HEK293 (cell line): Measurements from ENCODE around the gene HFM1.
A peak's percentile ranks its signal among the peaks of the same experiment; 100 is the strongest.

ENCODE experiments used
- CTCF ChIA-PET: fragments of 350-600 bp; formaldehyde crosslinking; extraction: SDS; loops from one replicate; lab custom pipeline; 2021; ENCODE audit warnings: antibody characterized with exemption; lab: Yijun Ruan, JAX
- POLR2A ChIA-PET: fragments of 300-600 bp; formaldehyde crosslinking; extraction: SDS; loops from one replicate; lab custom pipeline; 2020; ENCODE audit warnings: antibody characterized with exemption, inconsistent platforms; lab: Yijun Ruan, JAX
- H3K27ac ChIP-seq: fragments of 200-500 bp; sonication (Bioruptor generic); 2 replicates; pipeline ENCODE4 v1.5.1; 2014; ENCODE audit warnings: low read depth, low read length, control low read depth, inconsistent platforms; ENCODE audit errors: extremely low read depth
- H3K36me3 ChIP-seq, 2 experiments: fragments of 200-500 bp in 1 of 2; sonication (Bioruptor generic) in 1 of 2; 1 replicate in 1 of 2; 2 replicates in 1 of 2; pipeline ENCODE4 v1.5.1; 2014 to 2017; ENCODE audit warnings: inconsistent platforms in 2 of 2, low read length in 2 of 2; ENCODE audit not compliant: control insufficient read depth in 2 of 2, insufficient read depth in 1 of 2
- H3K4me1 ChIP-seq: fragments of 200-500 bp; sonication (Bioruptor generic); 2 replicates; pipeline ENCODE4 v1.5.1; 2014; ENCODE audit warnings: mild to moderate bottlenecking, low read length, inconsistent platforms; ENCODE audit not compliant: control insufficient read depth, insufficient read depth
- H3K4me3 ChIP-seq: 2 replicates; pipeline ENCODE4 v1.5.1; 2011; ENCODE audit warnings: low read depth, mild to moderate bottlenecking, control low read depth, low read length, moderate library complexity
- H3K9me3 ChIP-seq: fragments of 200-500 bp; sonication (Bioruptor generic); 2 replicates; pipeline ENCODE4 v1.5.1; 2014; ENCODE audit warnings: low read depth, low read length, inconsistent platforms; ENCODE audit not compliant: control insufficient read depth, insufficient read depth
- SETDB1 ChIP-seq: IDR thresholded peaks from one replicate; pipeline ENCODE4 v1.6.1; 2017; ENCODE audit warnings: mild to moderate bottlenecking, low read length, moderate library complexity, mixed read lengths; ENCODE audit not compliant: insufficient read length
- TRIM28 ChIP-seq: IDR thresholded peaks from 2 replicates; pipeline ENCODE4 v1.6.1; 2011; ENCODE audit warnings: low read length, control low read depth, borderline replicate concordance
- ZNF266 ChIP-seq: fragments of 450-650 bp; formaldehyde crosslinking; IDR thresholded peaks from 2 replicates; pipeline ENCODE4 v1.5.1; 2016; ENCODE audit warnings: missing biosample characterization, missing genetic modification characterization, low read depth
- ZNF366 ChIP-seq: fragments of 450-650 bp; formaldehyde crosslinking; conservative IDR thresholded peaks from 2 replicates; pipeline ENCODE4 v1.5.1; 2016; ENCODE audit warnings: missing biosample characterization, missing genetic modification characterization
- ZNF501 ChIP-seq: fragments of 450-650 bp; formaldehyde crosslinking; IDR thresholded peaks from 2 replicates; pipeline ENCODE4 v1.5.1; 2016; ENCODE audit warnings: missing biosample characterization, missing genetic modification characterization
- ZNF555 ChIP-seq: fragments of 450-650 bp; formaldehyde crosslinking; conservative IDR thresholded peaks from 2 replicates; pipeline ENCODE4 v1.5.1; 2017; ENCODE audit warnings: missing biosample characterization, mild to moderate bottlenecking, missing genetic modification characterization, inconsistent platforms

HFM1 gene

DNA sequence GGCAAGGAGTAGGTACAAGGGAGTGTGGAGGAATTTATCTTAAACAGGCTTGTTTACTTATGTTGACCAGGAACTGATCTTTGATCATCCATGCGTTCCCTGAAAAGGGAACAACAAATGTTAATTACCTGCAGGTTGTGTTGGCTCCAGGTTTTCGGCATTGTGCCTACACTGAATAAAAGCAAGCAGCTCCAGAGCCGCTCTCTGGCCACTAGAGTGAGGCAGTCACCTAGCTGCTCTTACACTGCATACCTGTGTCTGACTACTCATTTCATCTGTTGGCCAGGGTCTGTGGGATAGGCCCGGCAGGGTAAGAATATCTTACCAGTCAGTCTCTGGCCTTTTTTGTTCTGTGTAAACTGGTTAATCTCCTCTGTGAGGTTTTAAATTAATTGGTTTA lies 183.6 kb downstream of the HFM1 start:
- Histone ChIP-seq H3K36me3 (no peaks in the 10 kb centered on the region), H3K4me3 (no peak overlapping the region)
- CTCF ChIA-PET: interaction anchor here (0.5 to 1.2 kb wide), 2 partner anchors 55 to 604 kb away, joined by 3 read pairs; no protein-coding TSS in a partner anchor
- POLR2A ChIA-PET: no interaction called here
- peak; percentile 88 for TF ChIP-seq SETDB1
- no peak for TF ChIP-seq ZNF501 (tag by site-specific recombination)
- peak; percentile 93; the same call in 1 of the 2 replicates for TF ChIP-seq TRIM28
- TF ChIP-seq, all 188 proteins: peak for 2
- Histone ChIP-seq H3K4me1 (no peaks in the 10 kb centered on the region), H3K9me3 (no peaks in the 10 kb centered on the region), H3K27ac (no peak overlapping the region)

DNA sequence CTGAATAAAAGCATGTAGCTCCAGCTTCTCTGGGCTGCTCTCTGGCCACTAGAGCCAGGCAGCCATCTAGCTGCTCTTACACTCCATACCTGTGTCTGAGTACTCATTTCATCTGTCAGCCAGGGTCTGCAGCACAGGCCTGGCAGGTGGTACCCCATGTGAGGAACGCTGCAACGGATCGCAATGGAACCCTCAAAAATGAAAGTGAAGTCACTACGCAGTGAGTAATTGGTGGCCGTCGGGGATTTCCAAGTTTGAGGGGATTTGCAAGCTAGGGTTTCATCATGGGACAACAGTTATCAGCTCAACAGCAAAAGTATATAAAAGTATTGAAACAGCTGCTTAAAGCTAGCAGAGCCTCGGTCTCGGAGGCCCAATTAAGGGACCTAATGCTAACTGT lies 186.7 kb downstream of the HFM1 start:
- Histone ChIP-seq H3K9me3 (no peaks in the 10 kb centered on the region), H3K36me3 (no peaks in the 10 kb centered on the region), H3K4me1 (no peaks in the 10 kb centered on the region), H3K4me3 (no peak overlapping the region), H3K27ac (no peak overlapping the region)
- ChIA-PET CTCF (interaction anchor here (0.7 kb wide), 1 partner anchor 21 kb away, joined by 7 read pairs; no protein-coding TSS in a partner anchor), POLR2A (no interaction called here)
- TF ChIP-seq ZNF366: no peak
- no peak for TF ChIP-seq ZNF266 (tag by site-specific recombination)
- TF ChIP-seq ZNF555 (tag by site-specific recombination): no peak
